Measurements from ENCODE around the gene SLC39A8.

The SLC39A8 gene

GRCh38 chr4:102339018-102339417 lies 6.3 kb downstream of the SLC39A8 start:
- DNase-seq = no peak

- no peak for DNase-seq
Observed at GRCh38 chr4:102338405-102338804, 6.9 kb downstream of the SLC39A8 start.

- no peak for DNase-seq
Observed at GRCh38 chr4:102335616-102336015, 9.7 kb downstream of the SLC39A8 start.

- DNase-seq = no peak
Observed at GRCh38 chr4:102334624-102335023, 10.7 kb downstream of the SLC39A8 start.

GRCh38 chr4:102333787-102334186 lies 11.5 kb downstream of the SLC39A8 start:
- no peak for DNase-seq

- DNase-seq = no peak
Observed at GRCh38 chr4:102328045-102328444, 17.2 kb downstream of the SLC39A8 start.

GRCh38 chr4:102326951-102327350 lies 18.3 kb downstream of the SLC39A8 start:
- DNase-seq = no peak

- DNase-seq = no peak
Observed at GRCh38 chr4:102324730-102325129, 20.6 kb downstream of the SLC39A8 start.

- no peak for DNase-seq
Observed at GRCh38 chr4:102322736-102323135, 22.5 kb downstream of the SLC39A8 start.

GRCh38 chr4:102321260-102321995 lies 23.9 kb downstream of the SLC39A8 start:
- no peak for DNase-seq

- DNase-seq = no peak
Observed at GRCh38 chr4:102319594-102319993, 25.7 kb downstream of the SLC39A8 start.

- no peak for DNase-seq
Observed at GRCh38 chr4:102318526-102318925, 26.8 kb downstream of the SLC39A8 start.

- no peak for DNase-seq
Observed at GRCh38 chr4:102318105-102318504, 27.2 kb downstream of the SLC39A8 start.

GRCh38 chr4:102317459-102317858 lies 27.8 kb downstream of the SLC39A8 start:
- no peak for DNase-seq

- no peak for DNase-seq
Observed at GRCh38 chr4:102316585-102316984, 28.7 kb downstream of the SLC39A8 start.

GRCh38 chr4:102315532-102315931 lies 29.8 kb downstream of the SLC39A8 start:
- DNase-seq = no peak

GRCh38 chr4:102312417-102312816 lies 32.9 kb downstream of the SLC39A8 start:
- no peak for DNase-seq

GRCh38 chr4:102311912-102312311 lies 33.4 kb downstream of the SLC39A8 start:
- no peak for DNase-seq

- no peak for DNase-seq
Observed at GRCh38 chr4:102311407-102311806, 33.9 kb downstream of the SLC39A8 start.

GRCh38 chr4:102308032-102308799 lies 37.1 kb downstream of the SLC39A8 start:
- no peak for DNase-seq

GRCh38 chr4:102305666-102306065 lies 39.6 kb downstream of the SLC39A8 start:
- no peak for DNase-seq

GRCh38 chr4:102302762-102303161 lies 42.5 kb downstream of the SLC39A8 start:
- no peak for DNase-seq

- no peak for DNase-seq
Observed at GRCh38 chr4:102301167-102301566, 44.1 kb downstream of the SLC39A8 start.

GRCh38 chr4:102299354-102300107 lies 45.8 kb downstream of the SLC39A8 start:
- no peak for DNase-seq

Measured in NCI-H2171 (cell line).